GM23338 (cell line): ENCODE measurements around the gene TTC28. TPM values are rescaled to one million over a fixed set of nuclear protein-coding genes. Genes with fewer than 3 reads are reported as not detected.

ENCODE experiments used
- ATAC-seq: fragments of 200-7000 bp; cut with Tn5 transposase; 3 replicates; pipeline ENCODE4 v1.9.1; 2020
- DNase-seq: peaks from one replicate; pipeline ENCODE4 v3.0.0-alpha.2; 2015; ENCODE audit warnings: low spot score
- H2AFZ ChIP-seq: fragments of 200-600 bp; sonication (generic); 2 replicates; pipeline ENCODE4 v1.8.0; 2016; ENCODE audit warnings: antibody characterized with exemption, mild to moderate bottlenecking, moderate library complexity
- H3F3A ChIP-seq: fragments of 200-600 bp; sonication (generic); replicated peaks from 2 replicates; pipeline ENCODE4 v1.8.0; 2017; ENCODE audit warnings: antibody characterized with exemption, mixed run types, low read depth
- H3K27ac ChIP-seq: fragments of 200-600 bp; sonication (generic); 2 replicates; pipeline ENCODE4 v1.6.1; 2016; ENCODE audit warnings: low read depth
- H3K27me3 ChIP-seq: fragments of 200-600 bp; sonication (generic); 2 replicates; pipeline ENCODE4 v1.8.0; 2016; ENCODE audit warnings: mild to moderate bottlenecking, mixed run types, moderate library complexity; ENCODE audit not compliant: insufficient read depth
- H3K36me3 ChIP-seq: fragments of 200-600 bp; sonication (generic); 2 replicates; pipeline ENCODE4 v1.8.0; 2016; ENCODE audit warnings: mild to moderate bottlenecking; ENCODE audit not compliant: insufficient read depth
- H3K4me1 ChIP-seq: fragments of 200-600 bp; sonication (generic); 2 replicates; pipeline ENCODE4 v1.8.0; 2016; ENCODE audit warnings: mild to moderate bottlenecking, moderate library complexity; ENCODE audit not compliant: insufficient read depth
- H3K4me2 ChIP-seq: fragments of 200-600 bp; sonication (generic); 2 replicates; pipeline ENCODE4 v1.7.1; 2017; ENCODE audit warnings: mixed run types
- H3K4me3 ChIP-seq: fragments of 200-600 bp; sonication (generic); 2 replicates; pipeline ENCODE4 v1.6.1; 2016; ENCODE audit warnings: mixed run types
- H3K79me2 ChIP-seq: fragments of 200-600 bp; sonication (generic); replicated peaks from 2 replicates; pipeline ENCODE4 v1.8.0; 2017; ENCODE audit warnings: mild to moderate bottlenecking; ENCODE audit not compliant: insufficient read depth
- H3K9me2 ChIP-seq: fragments of 200-600 bp; sonication (generic); 2 replicates; pipeline ENCODE4 v1.8.0; 2017; ENCODE audit not compliant: insufficient read depth
- H4K20me1 ChIP-seq: fragments of 200-600 bp; sonication (generic); replicated peaks from 2 replicates; pipeline ENCODE4 v1.8.0; 2017; ENCODE audit warnings: mild to moderate bottlenecking; ENCODE audit not compliant: insufficient read depth
- H3K27ac Mint-ChIP-seq: 2 replicates; pipeline ENCODE4 v1.8.0; 2020; ENCODE audit warnings: inconsistent platforms, mild to moderate bottlenecking, moderate library complexity, mixed read lengths
- H3K27me3 Mint-ChIP-seq: 3 replicates; pipeline ENCODE4 v1.8.0; 2022; ENCODE audit warnings: low read depth, mild to moderate bottlenecking, moderate library complexity, mixed read lengths, inconsistent platforms; ENCODE audit not compliant: insufficient read depth, poor library complexity
- H3K36me3 Mint-ChIP-seq: 3 replicates; pipeline ENCODE4 v1.8.0; 2021; ENCODE audit warnings: low read depth, mild to moderate bottlenecking, inconsistent platforms, moderate library complexity, mixed read lengths
- H3K4me1 Mint-ChIP-seq: 3 replicates; pipeline ENCODE4 v1.8.0; 2020; ENCODE audit warnings: mild to moderate bottlenecking, inconsistent platforms, mixed read lengths
- H3K4me3 Mint-ChIP-seq: 3 replicates; pipeline ENCODE4 v1.8.0; 2021; ENCODE audit warnings: moderate library complexity, mild to moderate bottlenecking, inconsistent platforms, mixed read lengths
- H3K9me3 Mint-ChIP-seq: 3 replicates; pipeline ENCODE4 v1.8.0; 2020; ENCODE audit warnings: moderate library complexity, mild to moderate bottlenecking, inconsistent platforms, mixed read lengths
- CREB1 ChIP-seq: fragments of 250-450 bp; sonication (Bioruptor Pico); IDR thresholded peaks from 2 replicates; pipeline ENCODE4 v1.5.0; 2020; ENCODE audit warnings: low read depth, mild to moderate bottlenecking, moderate library complexity
- CTCF ChIP-seq, 2 experiments: fragments of 200-600 bp in 1 of 2; sonication (generic) in 1 of 2; conservative IDR thresholded peaks; 2 replicates each; pipeline versions ENCODE4 v1.5.1 to v1.6.1; 2016 to 2017; ENCODE audit warnings: antibody characterized with exemption in 2 of 2, low read depth in 2 of 2, mild to moderate bottlenecking in 2 of 2, moderate library complexity in 1 of 2
- ETS1 ChIP-seq: IDR thresholded peaks from 2 replicates; pipeline ENCODE4 v1.6.1; 2016; ENCODE audit warnings: antibody characterized with exemption
- EZH2 ChIP-seq: fragments of 200-600 bp; sonication (generic); IDR thresholded peaks from one replicate; pipeline ENCODE4 v1.8.0; 2017; ENCODE audit warnings: antibody characterized with exemption, mild to moderate bottlenecking, low read depth; ENCODE audit not compliant: unreplicated experiment
- EZH2phosphoT487 ChIP-seq: fragments of 200-600 bp; sonication (generic); IDR thresholded peaks from one replicate; pipeline ENCODE4 v1.8.1; 2018; ENCODE audit warnings: antibody characterized with exemption; ENCODE audit not compliant: unreplicated experiment
- JUNB ChIP-seq: IDR thresholded peaks from one replicate; pipeline ENCODE4 v1.6.1; 2016; ENCODE audit warnings: antibody characterized with exemption; ENCODE audit not compliant: unreplicated experiment
- NANOG ChIP-seq: IDR thresholded peaks from 2 replicates; pipeline ENCODE4 v1.6.1; 2016; ENCODE audit warnings: antibody characterized with exemption, borderline replicate concordance
- POLR2AphosphoS5 ChIP-seq: IDR thresholded peaks from 2 replicates; pipeline ENCODE4 v1.6.1; 2016; ENCODE audit warnings: antibody characterized with exemption, low read depth
- REST ChIP-seq: IDR thresholded peaks from one replicate; pipeline ENCODE4 v1.6.1; 2018; ENCODE audit warnings: antibody characterized with exemption; ENCODE audit not compliant: unreplicated experiment
- STAT1 ChIP-seq: IDR thresholded peaks from one replicate; pipeline ENCODE4 v1.6.1; 2016; ENCODE audit warnings: antibody characterized with exemption; ENCODE audit not compliant: unreplicated experiment
- ZNF114 ChIP-seq: fragments of 250-450 bp; sonication (Bioruptor Pico); IDR thresholded peaks from 2 replicates; pipeline ENCODE4 v1.5.0; 2020; ENCODE audit warnings: mild to moderate bottlenecking, moderate library complexity
- ZNF331 ChIP-seq: fragments of 250-450 bp; sonication (Bioruptor Pico); IDR thresholded peaks from 2 replicates; pipeline ENCODE4 v1.5.0; 2020; ENCODE audit warnings: low read depth, mild to moderate bottlenecking, moderate library complexity
- ZNF462 ChIP-seq: fragments of 250-450 bp; sonication (Bioruptor Pico); IDR thresholded peaks from 2 replicates; pipeline ENCODE4 v1.5.0; 2020; ENCODE audit warnings: mild to moderate bottlenecking, moderate library complexity
- polyA plus RNA-seq: library from polyadenylated mRNA; unstranded; fragments of >200 nt; fragmentation: Nextera tagmentation; extraction: Ambion mirVana; gene quantifications from 2 replicates; pipeline ENCODE4 v1.2.1, GENCODE V29; 2016
- total RNA-seq: library from RNA; depleted of rRNA; stranded (reverse); fragments of >200 nt; shearing (Covaris generic); gene quantifications from 2 replicates; pipeline ENCODE4 v1.2.3, GENCODE V29; 2014

The TTC28 gene
- total and polyA plus RNA-seq, 2 experiments from 2014 or later = 4.5 to 16.1 TPM

GRCh38 chr22:28143241-28143865, 536.3 kb downstream of the TTC28 start:
- Mint-ChIP-seq H3K27me3 (peaks cover 1% of the 10 kb centered on the region), H3K4me3 (no peak overlapping the region), H3K27ac (no peak overlapping the region), H3K9me3 (no peaks in the 10 kb centered on the region), H3K36me3 (no peaks in the 10 kb centered on the region), H3K4me1 (peaks cover 42% of the 10 kb centered on the region)
- Histone ChIP-seq H3K27me3 (no peaks in the 10 kb centered on the region), H3K79me2 (no peaks in the 10 kb centered on the region), H4K20me1 (no peaks in the 10 kb centered on the region), H3K9me2 (no peaks in the 10 kb centered on the region), H3K36me3 (no peaks in the 10 kb centered on the region), H3K4me2 (no peak overlapping the region), H3K27ac (no peak overlapping the region), H2AFZ (no peak overlapping the region), H3F3A (no peaks in the 10 kb centered on the region), H3K4me3 (no peak overlapping the region), H3K4me1 (peaks cover 20% of the 10 kb centered on the region)
- ATAC-seq (no peak), DNase-seq (no peak)
- TF ChIP-seq EZH2phosphoT487 (no peak), POLR2AphosphoS5 (no peak), NANOG (no peak), CTCF (conservative IDR thresholded peaks at IDR 0.05; ENCODE audit: low read depth in 2 of 2) (no peak), EZH2 (no peak), ZNF331 (no peak), STAT1 (no peak), ETS1 (no peak), ZNF462 (no peak), CREB1 (CRISPR knock-in tag) (no peak), JUNB (no peak), REST (no peak), ZNF114 (CRISPR knock-in tag) (no peak)
